NK-92 (cell line): ENCODE data around the gene MLLT10.

Source experiments
- DNase-seq: peaks from one replicate; lab custom pipeline; 2025; ENCODE audit not compliant: unreplicated experiment; lab: John Stamatoyannopoulos, UW

MLLT10 gene

DNA sequence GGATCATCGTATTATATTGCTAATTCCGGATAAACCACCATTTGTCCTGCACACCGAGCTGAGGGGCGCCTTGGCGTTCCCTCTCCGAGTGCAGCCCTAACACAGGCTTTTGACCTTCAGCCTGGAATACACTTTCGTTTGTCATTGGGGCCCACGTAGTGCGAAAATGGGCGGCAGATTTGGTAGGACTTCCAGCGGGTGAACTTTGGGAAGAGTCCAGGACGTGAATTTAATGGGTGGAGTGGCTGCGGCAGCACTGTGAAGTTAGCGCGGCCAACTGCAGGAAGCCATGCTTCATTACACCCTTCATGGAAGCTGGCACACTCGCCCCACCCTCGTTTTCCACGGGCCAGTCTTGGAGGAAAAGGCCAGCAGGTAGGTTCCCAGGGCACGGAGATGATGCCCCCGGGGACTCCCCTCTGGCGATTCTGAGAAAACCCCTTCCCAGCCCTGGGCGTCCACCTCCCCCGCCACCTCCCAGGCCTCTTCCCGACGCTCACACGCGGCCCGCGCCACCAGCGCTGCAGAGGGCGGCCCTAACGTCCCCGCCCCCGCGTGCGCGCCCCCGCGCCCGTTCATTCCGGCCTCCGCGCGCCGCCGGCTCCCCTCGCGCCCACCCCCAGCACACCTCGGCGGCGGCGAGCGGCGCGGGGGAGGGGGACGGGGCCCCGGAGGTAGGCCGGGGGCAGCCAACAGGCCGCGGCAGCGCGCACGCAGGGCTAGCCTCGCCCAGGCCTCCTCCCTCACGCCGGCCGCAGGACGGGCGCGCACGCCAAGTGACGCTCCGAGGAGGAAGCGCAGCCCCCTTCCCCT is at the start of gene MLLT10:
Gene MLLT10, plus strand, starts transcription at position 766 of the 813 bp plus-strand sequence. CDS start 413 bp downstream, outside the sequence.
- peak; percentile 71 for DNase-seq

DNA sequence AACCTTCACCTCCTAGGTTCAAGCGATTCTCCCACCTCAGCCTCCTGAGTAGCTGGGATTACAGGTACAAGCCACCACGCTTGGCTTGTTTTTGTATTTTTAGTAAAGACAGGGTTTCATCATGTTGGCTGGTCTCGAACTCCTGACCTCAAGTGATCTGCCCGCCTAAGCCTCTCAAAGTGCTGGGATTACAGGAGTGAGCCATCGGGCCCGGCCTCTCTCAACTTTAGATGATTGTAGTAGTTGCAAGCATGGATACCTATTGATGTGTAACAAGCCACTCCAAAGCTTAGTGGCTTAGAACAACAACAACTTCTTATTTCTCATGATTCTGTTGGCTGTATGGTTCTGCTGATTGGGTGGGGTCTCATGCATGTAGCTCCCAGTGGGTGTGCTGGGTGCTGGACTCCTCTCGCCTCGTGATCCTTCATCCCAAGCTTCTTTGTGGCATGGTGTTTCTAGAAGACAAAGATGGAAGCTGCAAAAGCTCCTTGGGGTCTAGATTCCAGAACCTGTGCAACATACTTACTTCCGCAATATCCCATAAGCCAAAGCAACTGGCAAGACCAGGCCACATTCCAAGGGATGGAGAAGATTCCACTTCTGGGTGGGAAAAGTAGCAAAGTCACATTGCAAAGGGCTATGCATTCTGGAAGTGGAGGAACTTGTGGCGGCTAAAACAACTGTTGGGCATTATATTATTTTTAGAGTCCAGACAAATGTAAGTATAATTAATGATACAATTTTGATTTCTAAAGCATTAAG is 46.4 kb upstream of the MLLT10 start:
- no peak for DNase-seq

DNA sequence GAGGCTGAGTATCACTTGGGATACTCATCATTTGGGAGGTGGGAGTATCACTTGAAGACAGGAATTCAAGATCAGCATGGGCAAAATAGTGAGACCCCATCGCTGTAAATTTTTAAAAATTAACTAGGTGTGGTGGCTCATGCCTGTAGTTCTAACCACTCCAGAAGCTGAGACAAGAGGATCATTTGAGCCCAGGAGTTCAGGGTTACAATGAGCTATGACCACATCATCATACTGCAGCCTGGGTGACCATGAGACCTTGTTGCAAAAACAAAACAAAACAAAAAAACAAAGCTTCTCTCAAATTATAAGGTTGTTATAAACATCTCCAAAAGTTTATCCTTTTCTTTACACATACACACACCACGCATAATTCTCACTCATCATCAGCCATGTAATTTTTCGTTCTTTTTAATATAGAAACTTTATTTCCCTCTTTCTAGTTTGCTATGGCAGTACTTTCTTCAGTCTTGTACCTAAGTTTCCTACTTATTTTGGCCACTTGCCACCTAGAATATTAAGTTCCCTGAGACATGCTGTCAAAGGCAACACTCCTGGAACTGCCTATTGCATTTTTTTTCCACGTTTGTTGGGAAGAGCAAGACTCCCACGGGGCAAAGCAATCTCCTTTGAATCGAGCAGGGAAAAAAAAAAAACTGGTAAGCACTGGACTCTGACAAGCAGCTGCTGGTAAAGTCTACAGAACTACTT is 45.6 kb upstream of the MLLT10 start:
- DNase-seq, result no peak

DNA sequence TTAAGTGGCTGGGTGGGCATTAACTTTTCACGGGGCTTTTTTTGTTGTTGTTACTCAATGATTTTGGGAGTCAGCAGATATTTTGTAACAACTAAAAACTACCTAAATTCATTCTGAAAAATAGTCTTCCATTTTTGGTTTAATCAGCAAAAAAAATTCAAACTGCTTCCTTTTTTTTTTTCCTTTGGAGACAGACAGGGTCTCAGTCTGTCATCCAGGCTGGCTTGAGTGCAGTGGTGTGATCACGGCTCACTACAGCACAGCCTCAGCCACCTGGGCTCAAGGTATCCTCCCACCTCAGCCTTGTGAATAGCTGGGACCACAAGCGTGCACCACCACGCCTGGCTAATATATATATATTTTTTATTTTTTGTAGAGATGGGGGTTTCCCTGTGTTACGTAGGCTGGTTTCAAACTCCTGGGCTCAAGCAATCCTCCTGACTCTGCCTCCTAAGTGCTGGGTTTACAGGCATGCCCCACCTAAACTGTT is 45.0 kb upstream of the MLLT10 start:
- no peak for DNase-seq

DNA sequence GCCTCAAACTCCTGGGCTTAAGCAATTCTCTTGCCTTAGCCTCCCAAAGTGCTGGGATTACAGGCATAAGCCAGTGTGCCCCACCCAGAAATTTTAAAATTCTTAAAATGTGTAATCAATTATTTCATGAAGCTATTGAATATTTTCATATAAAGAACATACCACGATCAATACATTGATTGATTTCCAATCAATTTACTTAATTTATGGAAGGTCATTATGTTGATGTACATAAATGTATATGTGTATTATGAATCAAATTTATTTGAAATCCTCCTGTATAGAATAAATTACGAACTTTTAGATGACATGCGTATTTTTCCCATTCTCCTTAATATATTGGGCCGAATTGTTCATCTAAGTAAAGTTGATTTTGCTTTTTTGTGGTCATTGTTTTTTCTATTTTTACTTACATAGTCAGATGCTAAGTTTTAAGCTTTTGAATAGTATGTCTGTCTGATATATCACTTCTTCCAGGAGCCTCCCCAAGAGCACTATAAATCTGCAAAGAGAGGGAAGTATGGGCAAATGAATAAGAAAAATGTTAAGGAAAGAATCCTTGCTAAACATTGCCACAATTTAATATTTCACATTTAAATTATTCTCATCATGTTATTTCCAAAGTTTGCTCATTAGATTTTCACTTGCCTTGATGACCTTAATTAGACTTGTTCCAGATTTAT is 43.9 kb upstream of the MLLT10 start:
- DNase-seq, result no peak

DNA sequence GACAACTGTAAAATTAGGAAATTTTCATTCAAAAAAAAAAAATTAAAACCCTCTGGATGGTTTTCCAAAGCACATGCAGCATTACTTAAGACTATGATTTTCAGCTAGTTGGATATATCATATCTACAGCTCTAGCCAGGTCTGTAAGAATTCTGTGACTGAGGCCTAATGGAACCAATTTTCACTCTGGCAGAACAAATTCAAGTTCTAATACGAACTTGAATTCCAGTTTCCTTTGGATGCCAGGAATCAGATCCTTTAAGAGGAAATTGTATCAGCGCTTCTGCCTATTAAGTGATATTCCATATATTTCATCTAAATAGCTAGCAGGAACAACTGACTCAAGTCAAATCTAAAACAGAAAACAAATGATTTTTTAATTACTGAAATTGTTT is 43.3 kb upstream of the MLLT10 start:
- DNase-seq, result no peak

DNA sequence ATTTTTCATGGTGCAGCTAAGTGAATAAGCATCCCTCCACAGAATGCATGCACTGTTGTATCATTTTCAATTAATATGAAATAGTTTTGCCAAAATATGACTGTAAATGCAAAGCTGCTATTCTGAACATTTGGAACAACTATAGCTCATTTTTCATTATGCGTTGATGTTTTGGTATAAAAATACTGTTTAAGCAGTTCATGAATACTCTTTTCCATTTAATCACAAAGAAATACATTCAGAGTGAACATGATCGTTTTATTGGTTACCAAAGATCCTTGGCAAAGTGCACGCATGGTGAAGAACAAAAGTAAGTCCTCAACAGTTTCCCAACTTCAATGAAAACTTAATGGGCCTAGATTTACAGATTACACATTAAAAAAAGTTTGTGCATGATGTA is 41.6 kb upstream of the MLLT10 start:
- no peak for DNase-seq

DNA sequence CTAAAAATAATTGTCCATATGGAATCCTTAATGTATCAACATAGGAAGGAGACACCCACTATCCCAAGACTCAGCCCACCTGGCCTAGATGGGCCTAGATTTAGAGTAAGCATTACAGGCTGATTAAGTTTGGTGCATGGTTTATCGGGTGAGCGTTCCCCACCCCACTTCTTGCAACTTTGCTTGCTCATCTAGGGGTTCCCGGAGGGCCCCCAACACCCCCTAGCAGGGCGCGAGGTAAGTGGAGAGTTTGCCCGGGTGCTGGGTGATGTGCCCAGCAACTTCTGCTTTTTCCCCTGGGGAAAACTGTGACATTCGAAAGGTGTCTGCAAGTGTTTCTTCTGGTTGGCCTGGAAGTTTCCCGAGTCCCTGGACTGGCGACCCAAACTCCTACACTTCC is 40.2 kb upstream of the MLLT10 start:
- no peak for DNase-seq

DNA sequence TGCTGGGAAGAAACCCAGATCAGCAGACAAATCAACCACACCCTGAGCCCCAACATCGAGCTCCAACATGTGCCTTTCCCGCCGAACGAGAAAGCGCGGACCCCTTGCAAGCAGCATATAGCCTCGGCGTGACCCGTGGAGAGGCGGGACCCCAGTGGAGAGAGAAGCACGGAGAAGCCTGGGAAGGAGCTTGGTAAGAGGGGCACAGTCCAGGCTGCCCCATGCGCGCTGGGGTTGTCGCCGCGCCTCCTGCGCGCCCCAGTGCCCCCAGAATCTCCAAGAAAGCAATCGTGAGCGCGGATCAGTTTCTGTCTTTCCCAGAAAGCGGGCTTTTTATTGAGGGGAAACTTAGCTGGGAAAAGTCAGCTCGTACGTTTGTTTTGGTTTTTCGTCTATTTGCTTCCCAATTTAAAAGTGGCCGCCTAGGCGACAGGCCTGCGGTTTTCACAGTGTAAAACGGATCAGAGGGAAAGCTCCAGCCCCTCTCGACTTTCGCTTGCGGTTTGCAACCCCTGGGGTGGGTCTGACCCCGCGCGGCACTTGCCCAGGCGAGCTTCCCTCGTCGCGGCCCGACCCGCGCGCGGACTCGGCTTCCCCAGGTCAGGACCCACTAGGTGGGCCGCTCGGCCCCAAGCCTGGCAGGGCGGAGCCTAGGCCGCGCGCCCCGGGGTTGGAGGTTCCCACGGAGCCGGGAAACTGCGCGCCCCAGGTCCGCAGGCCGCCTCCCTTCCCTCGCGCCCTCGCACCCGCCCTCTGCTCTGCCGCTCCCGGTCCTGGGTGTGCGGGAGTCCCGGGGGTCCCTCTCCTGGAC is 39.6 kb upstream of the MLLT10 start:
- no peak for DNase-seq

DNA sequence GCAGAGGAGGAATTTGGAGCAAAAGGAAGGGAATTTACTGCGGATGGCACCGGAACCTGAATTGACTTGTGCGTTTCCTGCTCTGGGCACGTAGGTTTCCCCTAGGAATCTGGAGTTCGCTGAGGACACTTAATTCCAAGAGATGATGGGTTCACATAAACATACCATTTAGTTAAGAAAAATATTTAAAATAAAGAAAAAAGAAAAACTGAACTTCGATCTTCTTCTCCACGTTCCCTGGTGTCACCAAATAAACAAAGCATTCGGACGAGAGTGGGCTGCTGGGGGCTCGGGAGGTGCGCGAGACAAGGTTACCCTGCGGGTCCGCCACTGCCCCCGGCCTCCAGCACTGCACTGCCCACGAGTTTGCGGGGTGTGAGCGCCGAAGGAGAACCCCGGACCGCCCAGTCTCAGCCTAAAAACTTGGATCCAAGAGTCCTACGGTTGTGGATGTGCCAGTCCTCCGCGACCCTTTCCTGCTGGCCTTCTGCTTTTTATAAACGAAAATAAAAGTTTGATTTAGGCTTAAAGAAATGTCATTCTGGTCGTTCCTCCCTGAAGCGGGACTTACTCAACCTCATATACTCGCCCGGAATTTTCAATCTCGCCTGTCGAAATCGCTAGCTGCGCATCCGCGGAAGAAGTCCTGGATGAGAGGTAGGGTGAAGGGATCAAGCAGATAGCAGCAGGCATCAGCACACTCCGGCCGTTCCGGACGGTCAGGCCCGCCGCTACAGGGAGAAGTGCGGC is 38.9 kb upstream of the MLLT10 start:
- DNase-seq, result no peak

DNA sequence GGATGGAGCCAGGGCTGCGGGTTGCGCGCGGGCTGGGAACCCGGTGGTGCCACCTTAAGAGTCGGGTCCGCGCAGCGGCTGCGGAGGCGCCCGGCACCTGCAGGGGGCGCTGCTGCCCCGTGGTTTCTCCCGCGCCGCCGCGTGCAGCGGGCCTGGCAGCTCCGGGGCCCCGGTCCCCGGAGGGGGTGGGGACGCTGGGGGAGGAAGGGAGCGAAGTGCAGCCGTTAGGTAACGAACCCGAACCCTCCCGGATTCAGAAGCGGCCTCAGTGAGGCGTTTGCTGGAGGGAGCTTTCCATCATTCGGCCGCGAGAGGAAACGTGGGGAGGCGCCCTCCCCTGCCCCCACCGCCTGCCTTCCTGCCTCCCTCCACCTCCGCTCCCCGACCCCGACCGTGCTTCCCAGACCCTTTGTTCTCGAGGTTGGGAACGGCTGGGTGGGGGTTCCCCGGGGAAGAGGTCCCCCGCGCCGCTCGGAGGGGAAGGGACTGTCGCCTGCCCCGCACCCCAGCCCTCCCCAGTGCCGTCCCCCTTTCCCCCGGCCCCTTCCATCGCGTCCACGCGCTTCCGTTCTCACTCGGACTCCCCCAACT is 38.2 kb upstream of the MLLT10 start:
- DNase-seq, result no peak

DNA sequence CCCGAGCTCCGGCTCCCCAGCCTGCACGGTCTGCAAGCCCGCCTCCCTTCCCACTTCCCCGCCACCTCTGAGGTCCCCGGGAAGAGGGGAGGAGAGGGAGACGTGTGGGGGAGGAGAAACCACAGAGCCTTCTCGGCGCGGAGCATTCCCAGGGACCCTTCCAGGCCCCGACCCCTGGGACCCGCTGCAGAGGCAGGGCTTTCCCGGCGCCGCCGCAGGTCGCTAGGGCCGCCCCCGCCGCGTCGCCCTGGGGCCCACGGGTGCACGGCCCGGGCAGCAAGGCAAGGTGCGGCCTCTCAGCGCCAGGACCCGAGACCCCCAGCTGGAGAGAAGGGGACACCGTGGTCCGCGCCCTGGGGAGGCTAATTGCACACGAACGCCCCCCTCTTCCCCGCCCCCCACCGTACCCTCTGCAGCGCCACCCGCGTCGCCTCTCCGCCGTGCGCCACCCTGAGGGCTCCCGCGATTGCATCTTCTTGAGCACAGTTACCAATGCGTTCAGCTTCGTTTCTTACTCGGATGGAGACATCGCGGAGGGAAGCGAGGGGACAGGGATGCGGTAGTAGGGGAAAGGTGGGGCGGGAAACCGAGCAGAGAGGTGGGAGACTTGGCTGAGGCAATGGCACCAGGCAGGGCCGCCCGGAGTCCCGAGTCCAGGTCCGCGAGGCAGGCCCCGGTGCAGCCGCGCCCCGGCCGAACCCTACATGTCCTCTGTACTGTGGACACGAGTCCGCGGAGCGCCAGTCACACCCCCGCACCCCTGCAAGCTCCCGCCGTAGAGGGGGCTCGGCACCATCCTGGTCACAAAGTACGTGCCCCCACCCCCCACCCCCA is 37.5 kb upstream of the MLLT10 start:
- DNase-seq, result no peak

DNA sequence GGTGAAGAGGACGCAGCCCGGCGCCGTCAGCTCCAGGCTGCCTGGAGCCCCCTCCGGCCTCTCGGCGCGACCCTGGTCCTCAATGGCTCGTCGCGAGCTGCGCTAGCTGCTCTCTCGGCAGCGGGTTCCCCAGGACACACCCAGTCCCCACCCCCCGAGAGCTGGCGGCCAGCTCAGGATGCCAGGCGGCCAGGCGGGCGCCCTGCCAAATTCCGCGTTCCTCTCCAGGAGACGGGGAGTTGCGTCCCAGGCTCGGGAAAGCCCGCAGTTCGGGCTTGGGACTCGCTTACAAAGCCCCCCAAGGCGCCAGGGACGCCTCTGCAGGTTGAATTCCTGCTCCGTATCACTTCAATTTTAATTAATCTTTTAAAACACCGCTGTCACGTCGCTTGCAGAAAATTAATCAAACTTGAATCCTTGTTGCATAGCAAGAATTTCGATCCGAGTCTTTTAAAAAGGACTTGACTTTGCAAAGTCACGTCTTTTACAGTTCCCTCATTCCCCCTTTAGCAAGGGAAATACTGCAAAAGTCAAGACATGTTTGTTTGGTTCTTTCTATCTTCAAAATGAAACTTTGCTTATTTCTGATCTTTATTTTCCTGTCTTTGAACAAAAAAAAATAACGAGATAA is 36.7 kb upstream of the MLLT10 start:
- DNase-seq, result no peak

DNA sequence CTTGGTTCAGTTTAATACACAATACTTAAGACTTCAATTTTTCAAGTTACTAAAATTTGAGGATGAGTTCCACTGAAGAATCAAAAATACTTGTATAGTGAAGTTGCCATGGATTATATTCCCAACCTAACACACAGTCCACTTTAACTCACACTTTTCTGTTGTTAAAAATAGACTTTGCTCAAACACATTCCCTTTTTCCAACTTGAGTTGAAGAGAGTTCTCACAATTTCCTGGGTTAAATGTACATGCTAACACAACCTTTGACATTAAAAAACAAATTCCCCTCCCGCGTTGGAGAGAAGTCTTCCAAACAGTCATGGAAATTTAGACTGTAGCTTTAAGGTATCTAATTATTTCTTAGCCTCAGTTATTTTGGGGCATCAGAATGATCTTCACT is 35.7 kb upstream of the MLLT10 start:
- DNase-seq, result no peak

DNA sequence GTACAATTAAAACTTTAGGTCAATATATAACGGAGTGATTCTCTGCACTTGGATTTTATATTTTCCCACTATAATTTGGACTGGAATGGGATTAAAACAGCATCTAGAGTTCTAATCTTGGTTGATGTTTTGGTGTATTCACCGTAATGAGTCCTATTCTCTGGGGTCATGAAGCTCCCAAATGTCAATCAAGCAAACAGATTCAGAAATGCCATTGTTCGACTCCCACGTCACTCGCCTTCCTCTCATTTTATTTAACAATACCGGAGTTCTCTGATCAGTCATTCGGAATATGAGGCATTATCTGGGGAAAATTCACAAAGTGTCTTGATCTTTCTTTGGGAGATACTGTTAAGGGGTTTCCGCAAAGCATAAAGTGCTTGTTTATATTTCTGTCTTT is 35.0 kb upstream of the MLLT10 start:
- no peak for DNase-seq

DNA sequence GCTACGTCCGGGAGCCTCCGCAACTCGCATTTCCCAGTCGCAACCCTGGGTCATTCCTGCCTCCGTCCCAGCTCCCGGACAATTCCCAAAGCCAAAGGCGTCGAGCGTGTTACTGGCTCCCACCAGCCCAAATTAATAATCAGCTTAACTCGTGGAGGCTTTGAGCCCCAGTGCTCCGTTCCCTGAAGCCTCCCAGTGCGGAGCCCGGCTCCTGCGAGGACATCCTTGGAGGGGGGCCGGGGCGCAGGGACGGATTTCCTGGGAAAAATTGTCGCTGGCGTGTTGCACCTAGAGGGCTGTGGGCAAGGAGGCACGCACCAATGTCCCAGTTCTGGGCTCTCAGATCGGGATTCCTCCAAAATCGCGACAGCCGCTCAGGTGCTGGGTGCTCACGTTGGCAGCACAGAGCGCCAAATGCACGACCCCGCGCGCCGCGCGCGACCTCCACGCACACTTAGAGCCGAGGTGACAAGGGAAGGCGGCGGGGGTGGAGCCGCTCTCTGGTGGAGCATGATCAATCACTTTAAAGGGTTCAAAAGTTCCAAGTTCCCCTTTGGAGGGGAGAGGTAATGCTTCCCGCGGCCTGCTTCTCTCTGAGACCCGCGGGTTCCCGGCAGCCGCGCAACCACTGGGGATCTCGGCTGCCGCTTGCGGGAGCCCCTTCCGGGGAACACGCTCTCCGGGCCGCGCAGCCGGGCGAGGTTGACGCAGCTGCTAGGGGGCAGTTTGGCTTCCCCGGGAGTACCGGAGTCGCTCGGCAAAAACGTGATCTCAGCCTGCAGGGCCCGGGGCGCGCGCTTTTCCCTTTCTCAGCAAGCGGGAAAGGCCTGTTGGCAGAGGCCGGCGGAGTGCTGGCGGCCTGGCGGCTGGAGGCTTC is 34.1 kb upstream of the MLLT10 start:
- no peak for DNase-seq

DNA sequence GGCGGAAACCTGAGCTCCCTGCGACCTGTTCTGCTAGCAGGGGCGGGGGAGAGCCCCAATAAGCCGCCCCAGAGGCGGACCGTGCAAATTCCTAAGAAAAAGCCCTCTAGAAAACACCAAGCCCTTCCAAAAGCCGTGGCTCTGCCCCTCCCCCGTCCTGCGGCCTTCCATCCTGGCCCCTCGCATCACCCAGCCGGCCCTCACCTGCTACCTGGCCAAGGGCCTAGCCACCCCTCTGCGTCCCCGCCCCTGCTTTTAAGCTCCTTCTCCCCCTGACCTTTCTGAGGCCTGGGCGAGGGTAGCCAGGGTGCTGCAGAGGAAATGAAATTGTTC is 33.5 kb upstream of the MLLT10 start:
- DNase-seq, result no peak
